Omental fat pad (tissue), 4 donors: Measurements from ENCODE around the gene ABCA4. TPM values are rescaled to one million over a fixed set of nuclear protein-coding genes. Genes with fewer than 3 reads are reported as not detected.

Experiments
- ATAC-seq: fragments of 150-250 bp; one replicate; pipeline ENCODE4 v1.9.1; 2016; ENCODE audit warnings: mild to moderate bottlenecking, moderate library complexity; ENCODE audit not compliant: low FRiP score
- DNase-seq: peaks from one replicate; pipeline ENCODE4 v3.0.0-alpha.2; 2019; ENCODE audit warnings: low spot score
- CTCF ChIP-seq, 3 donors: fragments of 450-650 bp; IDR thresholded peaks; one replicate each; pipeline ENCODE4 v1.5.1; 2016 to 2017; ENCODE audit warnings: antibody characterized with exemption in 3 of 3, mild to moderate bottlenecking in 3 of 3, moderate library complexity in 2 of 3
- total RNA-seq, 4 donors: library from RNA; depleted of rRNA; stranded (reverse); fragments of >200 nt; gene quantifications; one replicate each; pipeline ENCODE4 v1.1.0, GENCODE V29; 2016

The ABCA4 gene
- total RNA-seq, 4 donors from 2014 or later, result 0.37 to 0.79 (median 0.38) TPM; not detected in 1

GRCh38 chr1:94110021-94110761, 10.8 kb downstream of the ABCA4 start:
- TF ChIP-seq CTCF (IDR thresholded peaks at IDR 0.05), result no peak
- DNase-seq (no peak), ATAC-seq (no peak)

- DNase-seq, result no peak
- ATAC-seq, result no peak
These were observed 11.5 kb downstream of the ABCA4 start for GRCh38 chr1:94109478-94109877.

GRCh38 chr1:94107141-94107540, 13.8 kb downstream of the ABCA4 start:
- DNase-seq, result no peak
- ATAC-seq, result no peak
- no peak for TF ChIP-seq CTCF (IDR thresholded peaks at IDR 0.05)

More at GRCh38 chr1:94109478-94109877, 11.5 kb downstream of the ABCA4 start:
- no peak for TF ChIP-seq CTCF (IDR thresholded peaks at IDR 0.05)

GRCh38 chr1:94106716-94107115, 14.2 kb downstream of the ABCA4 start:
- DNase-seq (no peak), ATAC-seq (no peak)
- no peak for TF ChIP-seq CTCF (IDR thresholded peaks at IDR 0.05)

- TF ChIP-seq CTCF (IDR thresholded peaks at IDR 0.05), result no peak
- DNase-seq (no peak), ATAC-seq (no peak)
These were observed 14.9 kb downstream of the ABCA4 start for GRCh38 chr1:94105957-94106529.

- no peak for TF ChIP-seq CTCF (IDR thresholded peaks at IDR 0.05)
- no peak for DNase-seq
- no peak for ATAC-seq
These were observed 15.4 kb downstream of the ABCA4 start for GRCh38 chr1:94105581-94105952.
